HepG2 (cell line): ENCODE data around the gene KIF13A. TPM values are rescaled to one million over a fixed set of nuclear protein-coding genes. Genes with fewer than 3 reads are reported as not detected.

Experiments
- ATAC-seq: fragments of 200-7000 bp; cut with Tn5 transposase; 3 replicates; pipeline ENCODE4 v1.9.1; 2020; ENCODE audit warnings: mild to moderate bottlenecking, moderate library complexity
- BruUV-seq: library from RNA; stranded (reverse); fragments of 400-500 nt; replicated peaks from 2 replicates; lab custom pipeline; 2021; lab: Mats Ljungman, UMichigan
- CTCF ChIA-PET: fragments of 300-600 bp; formaldehyde crosslinking; extraction: SDS; loops from one replicate; lab custom pipeline; 2021; ENCODE audit warnings: low total read pairs, inconsistent platforms, low intra/inter-chr PET ratio; lab: Yijun Ruan, JAX
- POLR2A ChIA-PET: fragments of 350-600 bp; sonication (Branson Sonifier 250); formaldehyde crosslinking; loops from one replicate; lab custom pipeline; 2020; ENCODE audit warnings: antibody characterized with exemption, inconsistent platforms; lab: Yijun Ruan, JAX
- DNase-seq: peaks from one replicate; pipeline ENCODE4 v3.0.0-alpha.2; 2015; ENCODE audit warnings: low spot score
- FAIRE-seq: peaks from 3 replicates; lab custom pipeline; 2011; peaks lifted over from hg19 to GRCh38; lab: Jason Lieb, UNC
- H2AFZ ChIP-seq: one replicate; pipeline ENCODE4 v1.6.1; 2011; ENCODE audit warnings: low read length, inconsistent platforms
- H3K27ac ChIP-seq: fragments of 300-600 bp; 3 replicates; pipeline ENCODE4 v1.8.0; 2011; ENCODE audit warnings: mixed run types, mild to moderate bottlenecking, mixed read lengths, low read length, inconsistent platforms; ENCODE audit not compliant: insufficient read depth; ENCODE audit errors: extremely low read length
- H3K27me3 ChIP-seq, 2 experiments: fragments of 200-600 bp in 1 of 2; 2 replicates in 1 of 2; 3 replicates in 1 of 2; pipeline versions ENCODE4 v1.6.0 to v1.8.0; 2011; ENCODE audit warnings: low read length in 2 of 2, mild to moderate bottlenecking in 2 of 2, moderate library complexity in 2 of 2, inconsistent platforms in 1 of 2; ENCODE audit not compliant: insufficient read depth in 2 of 2, control insufficient read depth in 1 of 2
- H3K36me3 ChIP-seq, 2 experiments: fragments of 200-600 bp in 1 of 2; replicated peaks in 1 of 2; 2 replicates in 1 of 2; 3 replicates in 1 of 2; pipeline versions ENCODE4 v1.5.1 to v1.8.0; 2011; ENCODE audit warnings: low read length in 2 of 2, inconsistent platforms in 1 of 2; ENCODE audit not compliant: insufficient read depth in 2 of 2, control insufficient read depth in 1 of 2
- H3K4me1 ChIP-seq: 2 replicates; pipeline ENCODE4 v1.5.1; 2012; ENCODE audit warnings: low read length, inconsistent platforms; ENCODE audit not compliant: insufficient read depth
- H3K4me2 ChIP-seq: 2 replicates; pipeline ENCODE4 v1.6.0; 2011; ENCODE audit warnings: low read depth, low read length, inconsistent platforms
- H3K4me3 ChIP-seq, 3 experiments: fragments of 200-600 bp in 1 of 3; sonication (generic), shearing (Covaris generic) in 1 of 3; replicated peaks in 1 of 3; 2 replicates each; pipeline ENCODE4 v1.5.1; 2011 to 2016; ENCODE audit warnings: low read length in 3 of 3, inconsistent platforms in 2 of 3, low read depth in 2 of 3, mild to moderate bottlenecking in 2 of 3, control low read depth in 1 of 3, mixed read lengths in 1 of 3; ENCODE audit not compliant: insufficient read depth in 1 of 3
- H3K79me2 ChIP-seq: one replicate; pipeline ENCODE4 v1.6.1; 2011; ENCODE audit warnings: low read length, inconsistent platforms; ENCODE audit not compliant: insufficient read depth
- H3K9ac ChIP-seq: 2 replicates; pipeline ENCODE4 v1.6.0; 2011; ENCODE audit warnings: mild to moderate bottlenecking, low read depth, low read length, inconsistent platforms; ENCODE audit not compliant: insufficient read depth
- H3K9me3 ChIP-seq: 2 replicates; pipeline ENCODE4 v1.5.1; 2012; ENCODE audit warnings: mild to moderate bottlenecking, low read length
- H4K20me1 ChIP-seq: 2 replicates; pipeline ENCODE4 v1.6.0; 2011; ENCODE audit warnings: inconsistent platforms, mild to moderate bottlenecking, low read length, moderate library complexity; ENCODE audit not compliant: insufficient read depth
- BCL6 ChIP-seq: IDR thresholded peaks from 2 replicates; pipeline ENCODE4 v1.6.1; 2016; ENCODE audit warnings: missing genetic modification reagents, missing compliant biosample characterization
- LRRFIP1 ChIP-seq: sonication (generic); formaldehyde crosslinking; conservative IDR thresholded peaks from 2 replicates; pipeline ENCODE4 v1.4.0; 2020; ENCODE audit warnings: missing genetic modification reagents
- MNT ChIP-seq: fragments of 450-650 bp; IDR thresholded peaks from 2 replicates; pipeline ENCODE4 v1.6.1; 2016
- NFATC3 ChIP-seq: sonication (generic); formaldehyde crosslinking; IDR thresholded peaks from 2 replicates; pipeline ENCODE4 v1.5.1; 2020; ENCODE audit warnings: mild to moderate bottlenecking, missing genetic modification reagents
- NFKB2 ChIP-seq: sonication (generic); formaldehyde crosslinking; IDR thresholded peaks from 2 replicates; pipeline ENCODE4 v1.4.0; 2020; ENCODE audit warnings: missing genetic modification reagents, borderline replicate concordance
- ONECUT2 ChIP-seq: sonication (generic); formaldehyde crosslinking; IDR thresholded peaks from 2 replicates; pipeline ENCODE4 v1.4.0; 2020; ENCODE audit warnings: missing genetic modification reagents
- SRF ChIP-seq: IDR thresholded peaks from 2 replicates; pipeline ENCODE4 v1.6.1; 2011; ENCODE audit warnings: mild to moderate bottlenecking, low read depth, low read length, moderate library complexity
- ZMAT3 ChIP-seq: sonication (generic); formaldehyde crosslinking; conservative IDR thresholded peaks from 2 replicates; pipeline ENCODE4 v1.7.0; 2021; ENCODE audit warnings: missing genetic modification reagents
- ZNF367 ChIP-seq: sonication (generic); formaldehyde crosslinking; IDR thresholded peaks from 2 replicates; pipeline ENCODE4 v1.4.0; 2020; ENCODE audit warnings: missing genetic modification reagents, borderline replicate concordance
- WGBS: methylation state at CpG from one replicate; pipeline ENCODE4 v1.1.6; 2017; ENCODE audit warnings: low lambda C conversion rate; 5-methylcytosine and 5-hydroxymethylcytosine counted together
- in situ Hi-C: cut with HindIII; loops from 2 replicates; pipeline ENCODE4 v1.10.0; 2017; ENCODE audit warnings: low pct_unique_long_range_greater_than_20kb; ENCODE audit not compliant: extremely low pct_ligation_motif_present
- intact Hi-C: fragments of 100-400 bp; cut with micrococcal nuclease; formaldehyde crosslinking; loops from one replicate; pipeline ENCODE4 v1.10.0; 2022; ENCODE audit not compliant: unreplicated experiment
- polyA plus RNA-seq, 8 experiments: library from polyadenylated mRNA; depleted of rRNA in 3 of 8; stranded (reverse) in 7 of 8; unstranded in 1 of 8; fragments of >200 nt; fragmentation: Illumina TruSeq in 4 of 8; extraction: Trizol in 4 of 8; gene quantifications; 2 replicates each; pipeline versions ENCODE4 v1.2.1 to v1.2.3, GENCODE V29; 2011 to 2016; ENCODE audit warnings: low read depth in 4 of 8, missing spikeins in 1 of 8, mixed read lengths in 1 of 8; ENCODE audit not compliant: insufficient read depth in 1 of 8
- total RNA-seq, 5 experiments: library from RNA; depleted of rRNA; stranded (reverse); fragments of >200 nt; fragmentation: Illumina TruSeq; extraction: Trizol; gene quantifications; 2 replicates each; pipeline ENCODE4 v1.2.3, GENCODE V29; 2016; ENCODE audit warnings: low read depth in 1 of 5

The KIF13A gene
- total and polyA plus RNA-seq, 2 of the 13 experiments (the other 11 are each of a cell fraction or from before 2014, with no cell fraction given) = 21.1 to 37.2 TPM

- in situ Hi-C loops (no loop called here), intact Hi-C loops (no loop called here)
- no TSS peak for BruUV-seq
- no peaks in the 10 kb centered on the region for H3K79me2 ChIP-seq
- TF ChIP-seq ZNF367 (CRISPR knock-in tag) (no peak), NFATC3 (no peak), NFKB2 (CRISPR knock-in tag) (no peak), ZMAT3 (CRISPR knock-in tag) (no peak), BCL6 (CRISPR knock-in tag) (no peak), SRF (no peak)
- H2AFZ ChIP-seq = no peak overlapping the region
- no peaks in the 10 kb centered on the region; the same call in 1 of the 2 replicates for H4K20me1 ChIP-seq
- peaks cover 18% of the 10 kb centered on the region for H3K9me3 ChIP-seq
- WGBS = 92% methylated on average over 2 of the region's 2 CpGs
- no peak overlapping the region for H3K9ac ChIP-seq
- no peak overlapping the region for H3K4me3 ChIP-seq
- H3K36me3 ChIP-seq = peaks cover 5 to 18% of the 10 kb centered on the region in 2 experiments
- no peak overlapping the region for H3K4me2 ChIP-seq
- FAIRE-seq (no peak), ATAC-seq (no peak), DNase-seq (no peak)
- POLR2A ChIA-PET = no interaction called here
- CTCF ChIA-PET = no interaction called here
- H3K27ac ChIP-seq = no peak overlapping the region
- H3K4me1 ChIP-seq = no peaks in the 10 kb centered on the region; the same call in 1 of the 2 replicates
- no peaks in the 10 kb centered on the region for H3K27me3 ChIP-seq
Observed at GRCh38 chr6:17900011-17900410, 87.4 kb downstream of the KIF13A start.

GRCh38 chr6:17899491-17899890 is 87.9 kb downstream of the KIF13A start:
- BruUV-seq = no TSS peak
- H3K27ac ChIP-seq = no peak overlapping the region
- H3K4me2 ChIP-seq = no peak overlapping the region
- TF ChIP-seq ONECUT2 (CRISPR knock-in tag) (no peak), MNT (no peak), LRRFIP1 (CRISPR knock-in tag) (no peak)
- H3K9ac ChIP-seq = no peak overlapping the region
- no peak overlapping the region for H2AFZ ChIP-seq
- ChIA-PET CTCF (no interaction called here), POLR2A (no interaction called here)
- peaks cover 23% of the 10 kb centered on the region for H3K9me3 ChIP-seq
- in situ Hi-C loops (no loop called here), intact Hi-C loops (no loop called here)
- no peaks in the 10 kb centered on the region for H3K27me3 ChIP-seq
- H3K36me3 ChIP-seq = peaks cover 7 to 22% of the 10 kb centered on the region in 2 experiments
- FAIRE-seq (no peak), DNase-seq (no peak), ATAC-seq (no peak)
- no peaks in the 10 kb centered on the region; the same call in 1 of the 2 replicates for H4K20me1 ChIP-seq
- 96% methylated on average over 4 of the region's 4 CpGs for WGBS
- H3K4me1 ChIP-seq = no peaks in the 10 kb centered on the region; the same call in 1 of the 2 replicates
- H3K4me3 ChIP-seq = no peak overlapping the region
- no peaks in the 10 kb centered on the region for H3K79me2 ChIP-seq
